ENCODE data around the gene RASSF5.

RASSF5 gene

DNA sequence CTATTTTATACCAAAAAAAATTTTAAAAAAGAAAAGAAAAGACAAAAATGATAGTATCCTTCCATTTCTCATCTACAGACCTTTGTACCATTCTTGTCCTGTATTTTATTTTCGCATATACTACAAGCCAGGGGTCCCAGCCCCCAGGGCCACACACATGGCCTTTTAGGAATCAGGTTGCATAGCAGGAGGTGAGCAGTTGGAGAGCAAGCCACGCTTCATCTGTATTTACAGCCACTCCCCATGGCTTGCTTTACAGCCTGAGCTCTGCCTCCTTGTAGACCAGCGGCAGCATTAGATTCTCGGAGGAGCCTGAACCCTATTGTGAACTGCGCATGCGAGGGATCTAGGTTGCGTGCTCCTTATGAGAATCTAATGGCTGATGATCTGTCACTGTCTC is 39.8 kb downstream of the RASSF5 start:
- FAIRE-seq (no peak), DNase-seq (ENCODE audit: insufficient read length, low spot score) (no peak)
- TF ChIP-seq, protein P1, sequence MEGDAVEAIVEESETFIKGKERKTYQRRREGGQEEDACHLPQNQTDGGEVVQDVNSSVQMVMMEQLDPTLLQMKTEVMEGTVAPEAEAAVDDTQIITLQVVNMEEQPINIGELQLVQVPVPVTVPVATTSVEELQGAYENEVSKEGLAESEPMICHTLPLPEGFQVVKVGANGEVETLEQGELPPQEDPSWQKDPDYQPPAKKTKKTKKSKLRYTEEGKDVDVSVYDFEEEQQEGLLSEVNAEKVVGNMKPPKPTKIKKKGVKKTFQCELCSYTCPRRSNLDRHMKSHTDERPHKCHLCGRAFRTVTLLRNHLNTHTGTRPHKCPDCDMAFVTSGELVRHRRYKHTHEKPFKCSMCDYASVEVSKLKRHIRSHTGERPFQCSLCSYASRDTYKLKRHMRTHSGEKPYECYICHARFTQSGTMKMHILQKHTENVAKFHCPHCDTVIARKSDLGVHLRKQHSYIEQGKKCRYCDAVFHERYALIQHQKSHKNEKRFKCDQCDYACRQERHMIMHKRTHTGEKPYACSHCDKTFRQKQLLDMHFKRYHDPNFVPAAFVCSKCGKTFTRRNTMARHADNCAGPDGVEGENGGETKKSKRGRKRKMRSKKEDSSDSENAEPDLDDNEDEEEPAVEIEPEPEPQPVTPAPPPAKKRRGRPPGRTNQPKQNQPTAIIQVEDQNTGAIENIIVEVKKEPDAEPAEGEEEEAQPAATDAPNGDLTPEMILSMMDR (IDR thresholded peaks at IDR 0.05; ENCODE audit: insufficient read depth, missing control alignments) = no peak

DNA sequence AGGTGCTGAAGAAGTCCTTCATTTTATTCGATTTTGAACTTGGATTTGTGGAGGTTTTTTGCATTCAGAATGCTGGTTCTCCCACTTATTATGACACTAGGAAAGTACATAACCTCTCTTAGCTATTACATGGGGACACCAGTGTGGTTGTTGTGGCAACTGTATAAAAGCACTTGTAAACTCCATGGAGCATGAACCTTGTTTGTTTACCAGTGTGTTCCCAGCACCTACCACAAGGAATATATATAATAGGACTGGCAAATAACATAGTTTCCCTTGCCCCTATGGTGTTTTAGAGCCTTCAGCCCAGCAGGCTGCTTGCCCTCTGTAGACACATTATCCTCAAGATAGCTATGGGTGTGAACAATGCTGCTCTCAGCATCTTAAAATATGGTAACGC is 43.1 kb downstream of the RASSF5 start:
- TF ChIP-seq, protein P1 (IDR thresholded peaks at IDR 0.05; ENCODE audit: insufficient read depth, missing control alignments) = no peak
- DNase-seq (ENCODE audit: insufficient read length, low spot score) = no peak
- no peak for FAIRE-seq

GRCh38 chr1:206551296-206551985 is 44.1 kb downstream of the RASSF5 start:
- FAIRE-seq (no peak), DNase-seq (ENCODE audit: insufficient read length, low spot score) (no peak)
- TF ChIP-seq, protein P1 (IDR thresholded peaks at IDR 0.05; ENCODE audit: insufficient read depth, missing control alignments) = no peak

DNA sequence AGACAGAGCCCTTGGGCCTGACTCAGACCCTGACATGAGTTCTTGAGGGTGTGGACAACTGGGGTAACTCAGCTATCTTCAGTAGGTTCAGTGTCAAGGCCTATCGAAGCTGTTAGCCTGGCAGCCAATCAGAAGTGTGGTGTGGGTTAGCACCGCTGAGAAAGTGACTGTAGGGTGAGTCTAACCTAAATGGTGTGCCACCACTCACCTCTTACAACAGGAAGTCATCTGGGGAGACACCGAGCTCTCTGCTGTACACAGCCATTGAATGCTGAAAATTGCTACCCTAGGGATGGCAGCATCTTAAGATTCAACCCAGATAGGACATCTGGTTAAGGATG is 44.6 kb downstream of the RASSF5 start:
- TF ChIP-seq, protein P1 (IDR thresholded peaks at IDR 0.05; ENCODE audit: insufficient read depth, missing control alignments) = no peak
- FAIRE-seq = no peak
- no peak for DNase-seq (ENCODE audit: insufficient read length, low spot score)

GRCh38 chr1:206554211-206554610 is 46.9 kb downstream of the RASSF5 start:
- TF ChIP-seq, protein P1 (IDR thresholded peaks at IDR 0.05; ENCODE audit: insufficient read depth, missing control alignments) = no peak
- DNase-seq (ENCODE audit: insufficient read length, low spot score) (no peak), FAIRE-seq (no peak)

GRCh38 chr1:206554701-206555472 is 47.6 kb downstream of the RASSF5 start:
- FAIRE-seq (no peak), DNase-seq (ENCODE audit: insufficient read length, low spot score) (no peak)
- TF ChIP-seq, protein P1 (IDR thresholded peaks at IDR 0.05; ENCODE audit: insufficient read depth, missing control alignments) = no peak

DNA sequence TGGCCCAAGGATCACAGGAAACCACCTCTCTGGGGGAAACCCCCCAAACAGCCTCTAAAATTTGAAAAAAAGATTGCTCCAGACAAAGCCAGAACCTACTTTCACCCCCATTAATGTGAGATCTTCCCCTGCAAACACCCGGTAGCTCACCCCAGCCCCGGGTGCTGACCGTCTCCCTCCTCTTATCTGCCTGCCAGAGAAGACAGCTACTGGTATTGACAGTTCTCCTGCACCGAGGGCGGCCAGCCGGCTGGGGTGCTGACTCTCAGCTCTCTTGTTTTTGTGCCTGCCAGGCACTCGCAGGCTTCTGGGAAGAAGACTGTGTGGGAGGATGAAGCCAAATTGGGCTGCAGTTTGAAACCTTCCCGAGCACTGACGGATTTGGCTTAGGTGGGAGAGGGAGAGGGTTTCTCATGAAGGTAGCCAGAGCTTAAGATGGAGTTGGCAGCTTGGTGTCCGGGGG is 48.2 kb downstream of the RASSF5 start:
- no peak for DNase-seq (ENCODE audit: insufficient read length, low spot score)
- no peak for FAIRE-seq
- TF ChIP-seq, protein P1 (IDR thresholded peaks at IDR 0.05; ENCODE audit: insufficient read depth, missing control alignments) = no peak
